Measurements from ENCODE around the gene LIF. TPM values are rescaled to one million over a fixed set of nuclear protein-coding genes. Genes with fewer than 3 reads are reported as not detected.

The LIF gene
- total RNA-seq, 1 donor from 2014 or later, result 3.8 TPM

DNA sequence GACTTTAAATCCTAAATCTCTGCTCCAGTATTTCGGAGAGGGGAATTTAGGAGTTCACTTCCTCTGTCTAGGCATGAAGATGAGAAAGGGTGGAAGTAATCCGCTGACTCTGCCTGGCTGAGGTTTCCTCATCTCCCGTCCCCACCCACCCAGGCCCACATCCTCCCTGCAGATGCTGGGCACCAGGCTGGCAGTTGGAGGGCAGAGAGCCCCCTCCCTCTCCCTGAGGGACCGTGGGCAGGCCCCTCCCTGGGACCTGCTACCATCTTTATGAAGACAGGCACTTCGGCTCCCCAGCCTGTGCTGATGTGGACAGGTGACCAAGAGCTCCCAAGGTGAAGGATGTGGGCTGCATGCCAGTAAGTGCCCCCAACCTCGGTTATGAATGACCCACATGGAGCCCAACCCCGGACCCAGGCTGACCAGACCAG, 36.1 kb upstream of the LIF start:
- Mint-ChIP-seq H3K36me3 (no peaks in the 10 kb centered on the region), H3K9me3 (no peaks in the 10 kb centered on the region), H3K4me1 (ENCODE audit: unreplicated experiment) (peaks cover 8% of the 10 kb centered on the region), H3K4me3 (no peak overlapping the region), H3K27me3 (no peaks in the 10 kb centered on the region), H3K27ac (no peak overlapping the region)
- TF ChIP-seq, protein P1, sequence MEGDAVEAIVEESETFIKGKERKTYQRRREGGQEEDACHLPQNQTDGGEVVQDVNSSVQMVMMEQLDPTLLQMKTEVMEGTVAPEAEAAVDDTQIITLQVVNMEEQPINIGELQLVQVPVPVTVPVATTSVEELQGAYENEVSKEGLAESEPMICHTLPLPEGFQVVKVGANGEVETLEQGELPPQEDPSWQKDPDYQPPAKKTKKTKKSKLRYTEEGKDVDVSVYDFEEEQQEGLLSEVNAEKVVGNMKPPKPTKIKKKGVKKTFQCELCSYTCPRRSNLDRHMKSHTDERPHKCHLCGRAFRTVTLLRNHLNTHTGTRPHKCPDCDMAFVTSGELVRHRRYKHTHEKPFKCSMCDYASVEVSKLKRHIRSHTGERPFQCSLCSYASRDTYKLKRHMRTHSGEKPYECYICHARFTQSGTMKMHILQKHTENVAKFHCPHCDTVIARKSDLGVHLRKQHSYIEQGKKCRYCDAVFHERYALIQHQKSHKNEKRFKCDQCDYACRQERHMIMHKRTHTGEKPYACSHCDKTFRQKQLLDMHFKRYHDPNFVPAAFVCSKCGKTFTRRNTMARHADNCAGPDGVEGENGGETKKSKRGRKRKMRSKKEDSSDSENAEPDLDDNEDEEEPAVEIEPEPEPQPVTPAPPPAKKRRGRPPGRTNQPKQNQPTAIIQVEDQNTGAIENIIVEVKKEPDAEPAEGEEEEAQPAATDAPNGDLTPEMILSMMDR (conservative IDR thresholded peaks at IDR 0.05), result no peak
- no peak for DNase-seq (ENCODE audit: extremely low spot score, unreplicated experiment)

DNA sequence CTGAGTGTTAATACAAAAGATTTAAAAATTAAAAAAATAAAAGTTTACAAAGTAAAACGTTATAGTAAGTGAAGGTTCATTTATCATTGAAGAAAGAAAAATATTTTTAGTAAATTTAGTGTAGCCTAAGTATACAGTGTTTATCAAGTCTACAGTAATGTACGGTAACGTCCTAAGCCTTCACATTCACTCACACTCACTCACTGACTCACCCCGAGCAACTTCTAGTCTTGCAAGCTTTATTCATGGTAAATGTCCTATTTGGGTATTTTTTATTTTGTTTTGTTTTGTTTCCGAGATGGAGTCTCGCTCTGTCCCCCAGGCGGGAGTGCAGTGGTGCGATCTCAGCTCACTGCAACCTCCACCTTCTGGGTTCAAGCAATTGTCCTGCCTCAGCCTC, 33.9 kb upstream of the LIF start:
- H3K4me1 Mint-ChIP-seq (ENCODE audit: unreplicated experiment), result peaks cover 8% of the 10 kb centered on the region
- TF ChIP-seq, protein P1 (conservative IDR thresholded peaks at IDR 0.05), result no peak
- H3K4me3 Mint-ChIP-seq, result no peak overlapping the region
- no peak for DNase-seq (ENCODE audit: extremely low spot score, unreplicated experiment)
- no peak overlapping the region for H3K27ac Mint-ChIP-seq
- H3K9me3 Mint-ChIP-seq, result no peaks in the 10 kb centered on the region
- H3K27me3 Mint-ChIP-seq, result no peaks in the 10 kb centered on the region
- no peaks in the 10 kb centered on the region for H3K36me3 Mint-ChIP-seq

DNA sequence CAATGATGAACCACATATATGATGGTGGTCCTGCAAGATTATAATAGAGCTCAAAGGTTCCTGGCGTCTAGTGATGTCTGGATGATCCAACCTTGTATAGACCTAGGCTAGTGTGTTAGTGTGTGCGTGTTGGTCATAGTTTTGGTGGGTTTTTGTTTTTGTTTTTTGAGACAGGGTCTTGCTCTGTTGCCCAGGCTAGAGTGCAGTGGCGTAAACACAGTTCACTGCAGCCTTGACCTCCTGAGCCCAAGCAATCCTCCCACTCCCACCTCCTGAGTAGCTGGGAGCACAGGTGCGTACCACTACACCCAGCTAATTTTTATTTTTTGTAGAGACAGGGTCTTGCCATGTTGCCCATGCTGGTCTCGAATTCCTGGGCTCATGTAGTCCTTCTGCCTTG, 33.4 kb upstream of the LIF start:
- Mint-ChIP-seq H3K9me3 (no peaks in the 10 kb centered on the region), H3K36me3 (no peaks in the 10 kb centered on the region), H3K27ac (no peak overlapping the region), H3K27me3 (no peaks in the 10 kb centered on the region), H3K4me1 (ENCODE audit: unreplicated experiment) (peaks cover 8% of the 10 kb centered on the region), H3K4me3 (no peak overlapping the region)
- no peak for DNase-seq (ENCODE audit: extremely low spot score, unreplicated experiment)
- TF ChIP-seq, protein P1 (conservative IDR thresholded peaks at IDR 0.05), result no peak

DNA sequence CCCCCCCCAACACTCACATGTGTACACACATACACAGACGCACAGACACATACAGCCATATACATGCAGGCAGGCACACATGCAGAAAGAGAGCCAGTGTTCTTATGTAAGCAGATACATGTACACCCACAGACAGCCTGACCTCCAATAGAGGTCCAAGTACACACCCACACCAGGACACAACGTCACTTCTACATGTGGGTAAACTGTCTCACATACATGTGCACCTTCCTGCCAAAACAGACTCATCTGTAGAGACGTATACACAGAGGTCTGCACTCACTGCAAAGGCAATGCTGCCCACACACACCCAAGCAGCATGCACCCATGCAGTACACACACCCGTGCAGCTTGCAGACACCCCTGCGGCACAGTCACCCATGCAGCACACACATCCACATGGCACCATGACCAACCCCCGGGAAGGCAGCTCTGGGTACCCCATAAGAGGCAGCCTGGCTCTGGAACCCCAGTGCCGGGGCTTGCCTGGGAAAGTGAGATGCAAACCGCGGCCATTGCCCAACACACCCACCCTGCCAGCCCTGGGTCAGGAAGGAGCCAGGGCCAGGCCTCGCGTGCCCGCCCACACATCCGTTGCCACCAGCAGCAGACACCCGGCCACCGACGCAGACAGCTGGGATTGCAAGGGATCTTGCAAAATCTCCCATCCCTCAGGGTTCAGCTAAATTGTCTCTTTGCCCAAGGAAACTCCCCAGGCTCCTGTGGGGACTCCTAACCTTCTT, 32.7 kb upstream of the LIF start:
- H3K36me3 Mint-ChIP-seq, result no peaks in the 10 kb centered on the region
- no peaks in the 10 kb centered on the region for H3K9me3 Mint-ChIP-seq
- H3K27me3 Mint-ChIP-seq, result no peaks in the 10 kb centered on the region
- DNase-seq (ENCODE audit: extremely low spot score, unreplicated experiment), result no peak
- no peak overlapping the region for H3K4me3 Mint-ChIP-seq
- no peak overlapping the region for H3K27ac Mint-ChIP-seq
- TF ChIP-seq, protein P1 (conservative IDR thresholded peaks at IDR 0.05), result no peak
- H3K4me1 Mint-ChIP-seq (ENCODE audit: unreplicated experiment), result peaks cover 8% of the 10 kb centered on the region

DNA sequence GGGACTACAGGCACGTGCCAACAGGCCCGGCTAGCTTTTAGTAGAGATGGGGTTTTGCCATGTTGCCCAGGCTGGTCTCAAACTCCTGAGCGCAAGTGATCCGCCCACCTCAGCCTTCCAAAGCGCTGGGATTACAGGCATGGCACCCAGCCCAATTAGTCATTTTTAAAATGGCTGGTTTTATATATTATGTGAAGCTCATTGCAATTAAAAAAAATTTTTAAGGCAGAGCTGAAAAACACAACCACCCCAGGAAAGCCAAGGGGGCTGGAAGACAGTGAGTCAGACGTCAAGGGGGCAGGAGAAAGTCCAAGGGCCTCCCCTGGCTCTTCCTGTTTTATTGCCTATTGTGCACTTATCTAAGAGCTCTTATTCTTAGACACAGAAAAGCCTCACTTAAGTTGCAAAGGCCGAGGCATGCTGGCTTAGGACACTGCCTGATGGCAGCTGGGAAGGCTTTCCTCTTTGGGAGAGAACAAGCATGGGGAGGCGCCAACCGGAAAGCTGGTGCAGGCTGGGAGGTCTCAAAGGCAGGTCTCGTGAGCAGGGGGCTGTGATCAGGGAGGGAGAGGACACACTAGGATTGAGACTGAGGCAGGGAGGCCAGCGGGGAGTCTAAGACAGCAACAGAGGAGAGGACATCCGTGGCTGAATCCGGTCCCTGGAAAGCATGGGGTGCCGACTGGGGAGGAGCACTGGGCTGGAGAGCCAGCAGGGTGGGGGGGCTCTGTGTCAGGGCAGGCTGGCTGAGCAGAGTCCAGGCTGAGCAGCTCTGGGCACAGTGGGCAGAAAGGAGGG, 31.2 kb upstream of the LIF start:
- no peak for DNase-seq (ENCODE audit: extremely low spot score, unreplicated experiment)
- peaks cover 1% of the 10 kb centered on the region for H3K27me3 Mint-ChIP-seq
- TF ChIP-seq, protein P1 (conservative IDR thresholded peaks at IDR 0.05), result no peak
- peaks cover 8% of the 10 kb centered on the region for H3K4me1 Mint-ChIP-seq (ENCODE audit: unreplicated experiment)
- no peaks in the 10 kb centered on the region for H3K36me3 Mint-ChIP-seq
- H3K27ac Mint-ChIP-seq, result peak overlapping the region; percentile 67
- no peaks in the 10 kb centered on the region for H3K9me3 Mint-ChIP-seq
- no peak overlapping the region for H3K4me3 Mint-ChIP-seq

Data from type B pancreatic cell (in vitro differentiated cells).